Neutrophil (primary cell): ENCODE measurements around the gene DCP1B.

Source experiments
- H3K27ac ChIP-seq: fragments of 200-600 bp; sonication (generic); 2 replicates; pipeline ENCODE4 v1.5.1; 2016; ENCODE audit warnings: mild to moderate bottlenecking, moderate library complexity
- H3K27me3 ChIP-seq: fragments of 200-600 bp; sonication (generic); 2 replicates; pipeline ENCODE4 v1.6.0; 2016; ENCODE audit warnings: mild to moderate bottlenecking
- H3K36me3 ChIP-seq: fragments of 200-600 bp; sonication (generic); 2 replicates; pipeline ENCODE4 v1.5.1; 2017
- H3K4me1 ChIP-seq, 2 experiments: fragments of 200-600 bp in 1 of 2; sonication (generic) in 1 of 2; 1 replicate in 1 of 2; 2 replicates in 1 of 2; pipeline versions ENCODE4 v1.5.1 to v1.6.1; 2013 to 2016; ENCODE audit warnings: low read depth in 1 of 2, low read length in 1 of 2, mild to moderate bottlenecking in 1 of 2, moderate library complexity in 1 of 2; ENCODE audit not compliant: control insufficient read depth in 1 of 2, insufficient read depth in 1 of 2
- H3K4me3 ChIP-seq, 2 experiments: fragments of 200-600 bp in 1 of 2; sonication (generic) in 1 of 2; 1 replicate in 1 of 2; 2 replicates in 1 of 2; pipeline ENCODE4 v1.5.1; 2013 to 2016; ENCODE audit warnings: low read depth in 1 of 2, low read length in 1 of 2, mild to moderate bottlenecking in 1 of 2, moderate library complexity in 1 of 2
- H3K9me3 ChIP-seq: fragments of 200-600 bp; sonication (generic); 2 replicates; pipeline ENCODE4 v1.5.1; 2016
- TF ChIP-seq, protein P1 (sequence below): fragments of 200-600 bp; sonication (generic); IDR thresholded peaks from 2 replicates; pipeline ENCODE4 v1.5.1; 2016; ENCODE audit warnings: antibody characterized with exemption

DCP1B gene

DNA sequence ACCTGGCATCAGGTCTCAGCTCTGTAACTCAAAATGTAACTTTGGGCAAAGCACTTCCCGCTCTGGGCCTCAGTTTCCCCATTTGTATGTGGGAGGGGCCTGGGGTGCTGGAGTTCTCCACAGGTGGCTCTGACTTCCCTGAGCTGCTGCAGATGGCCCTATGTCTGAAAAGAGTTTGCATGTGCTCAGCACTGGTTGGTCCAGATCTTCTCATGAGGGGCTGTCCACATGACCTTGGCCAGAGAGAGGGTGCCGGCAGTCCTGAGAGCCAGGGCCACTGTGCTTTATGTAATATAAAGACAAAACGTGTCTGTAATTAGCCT lies 78.6 kb downstream of the DCP1B start:
- H3K4me1 ChIP-seq: peaks cover 15 to 28% of the 10 kb centered on the region in 2 experiments

DNA sequence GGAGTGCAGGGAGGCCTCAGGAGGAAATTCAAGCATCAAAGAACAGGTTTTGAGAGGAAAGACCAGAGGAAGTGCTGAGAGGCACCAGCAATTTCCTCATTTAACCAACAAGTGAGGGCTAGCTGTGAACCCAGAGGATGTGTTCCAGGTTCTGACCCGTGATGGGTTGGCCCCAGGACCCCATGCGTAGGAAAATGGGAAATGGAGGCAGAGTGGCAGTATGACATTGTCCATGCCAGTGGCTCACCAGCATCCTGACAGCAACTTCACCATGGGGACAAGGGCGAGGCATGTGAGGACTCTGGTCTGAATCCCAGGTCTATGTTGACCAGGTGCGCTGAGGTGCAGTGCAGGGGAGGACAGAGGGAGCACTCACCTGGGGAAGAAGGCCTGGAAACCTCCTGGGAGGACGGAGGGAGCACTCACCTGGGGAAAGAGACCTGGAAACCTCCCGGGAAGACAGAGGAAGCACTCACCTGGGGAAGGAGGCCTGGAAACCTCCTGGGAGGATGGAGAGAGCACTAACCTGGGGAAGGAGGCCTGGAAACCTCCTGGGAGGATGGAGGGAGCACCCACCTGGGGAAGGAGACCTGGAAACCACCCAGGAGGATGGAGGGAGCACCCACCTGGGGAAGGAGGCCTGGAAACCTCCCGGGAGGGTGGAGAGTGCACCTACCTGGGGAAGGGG lies 79.1 kb downstream of the DCP1B start:
- peak overlapping the region; percentile 58 for H3K27ac ChIP-seq
- peaks cover 18 to 27% of the 10 kb centered on the region in 2 experiments for H3K4me1 ChIP-seq
- TF ChIP-seq, protein P1, sequence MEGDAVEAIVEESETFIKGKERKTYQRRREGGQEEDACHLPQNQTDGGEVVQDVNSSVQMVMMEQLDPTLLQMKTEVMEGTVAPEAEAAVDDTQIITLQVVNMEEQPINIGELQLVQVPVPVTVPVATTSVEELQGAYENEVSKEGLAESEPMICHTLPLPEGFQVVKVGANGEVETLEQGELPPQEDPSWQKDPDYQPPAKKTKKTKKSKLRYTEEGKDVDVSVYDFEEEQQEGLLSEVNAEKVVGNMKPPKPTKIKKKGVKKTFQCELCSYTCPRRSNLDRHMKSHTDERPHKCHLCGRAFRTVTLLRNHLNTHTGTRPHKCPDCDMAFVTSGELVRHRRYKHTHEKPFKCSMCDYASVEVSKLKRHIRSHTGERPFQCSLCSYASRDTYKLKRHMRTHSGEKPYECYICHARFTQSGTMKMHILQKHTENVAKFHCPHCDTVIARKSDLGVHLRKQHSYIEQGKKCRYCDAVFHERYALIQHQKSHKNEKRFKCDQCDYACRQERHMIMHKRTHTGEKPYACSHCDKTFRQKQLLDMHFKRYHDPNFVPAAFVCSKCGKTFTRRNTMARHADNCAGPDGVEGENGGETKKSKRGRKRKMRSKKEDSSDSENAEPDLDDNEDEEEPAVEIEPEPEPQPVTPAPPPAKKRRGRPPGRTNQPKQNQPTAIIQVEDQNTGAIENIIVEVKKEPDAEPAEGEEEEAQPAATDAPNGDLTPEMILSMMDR: no peak

More for the DNA sequence above, 78.6 kb downstream of the DCP1B start:
- Histone ChIP-seq H3K36me3 (no peaks in the 10 kb centered on the region), H3K4me3 (no peak overlapping the region), H3K27ac (no peak overlapping the region), H3K27me3 (no peaks in the 10 kb centered on the region), H3K9me3 (no peaks in the 10 kb centered on the region)
- TF ChIP-seq, protein P1: no peak

DNA sequence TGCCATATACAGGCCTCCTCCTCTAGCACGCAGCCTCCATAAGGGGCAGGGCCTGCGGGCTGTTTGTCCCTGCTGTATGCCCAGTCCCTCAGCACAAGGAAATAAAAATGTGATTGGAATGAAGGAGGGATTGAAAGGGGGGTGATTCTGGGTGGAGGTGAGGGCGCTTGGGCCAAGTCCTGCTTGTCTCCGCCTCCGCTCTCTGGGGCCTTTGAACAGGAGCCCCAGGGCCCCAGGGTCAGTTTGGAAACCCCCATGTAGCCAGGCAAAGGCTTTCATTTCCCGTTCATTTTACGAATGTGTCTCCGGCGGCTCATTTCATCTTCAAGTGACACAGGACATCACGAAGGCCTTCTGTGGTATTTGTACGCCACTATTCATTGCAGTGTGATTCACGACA lies 81.3 kb downstream of the DCP1B start:
- Histone ChIP-seq H3K4me1 (peaks cover 33 to 42% of the 10 kb centered on the region in 2 experiments), H3K36me3 (peaks cover 9% of the 10 kb centered on the region), H3K9me3 (no peaks in the 10 kb centered on the region), H3K4me3 (no peak overlapping the region), H3K27ac (no peak overlapping the region), H3K27me3 (no peaks in the 10 kb centered on the region)
- TF ChIP-seq, protein P1: no peak

More for the DNA sequence above, 79.1 kb downstream of the DCP1B start:
- no peaks in the 10 kb centered on the region for H3K9me3 ChIP-seq
- H3K27me3 ChIP-seq: no peaks in the 10 kb centered on the region
- H3K4me3 ChIP-seq: no peak overlapping the region
- H3K36me3 ChIP-seq: no peaks in the 10 kb centered on the region

DNA sequence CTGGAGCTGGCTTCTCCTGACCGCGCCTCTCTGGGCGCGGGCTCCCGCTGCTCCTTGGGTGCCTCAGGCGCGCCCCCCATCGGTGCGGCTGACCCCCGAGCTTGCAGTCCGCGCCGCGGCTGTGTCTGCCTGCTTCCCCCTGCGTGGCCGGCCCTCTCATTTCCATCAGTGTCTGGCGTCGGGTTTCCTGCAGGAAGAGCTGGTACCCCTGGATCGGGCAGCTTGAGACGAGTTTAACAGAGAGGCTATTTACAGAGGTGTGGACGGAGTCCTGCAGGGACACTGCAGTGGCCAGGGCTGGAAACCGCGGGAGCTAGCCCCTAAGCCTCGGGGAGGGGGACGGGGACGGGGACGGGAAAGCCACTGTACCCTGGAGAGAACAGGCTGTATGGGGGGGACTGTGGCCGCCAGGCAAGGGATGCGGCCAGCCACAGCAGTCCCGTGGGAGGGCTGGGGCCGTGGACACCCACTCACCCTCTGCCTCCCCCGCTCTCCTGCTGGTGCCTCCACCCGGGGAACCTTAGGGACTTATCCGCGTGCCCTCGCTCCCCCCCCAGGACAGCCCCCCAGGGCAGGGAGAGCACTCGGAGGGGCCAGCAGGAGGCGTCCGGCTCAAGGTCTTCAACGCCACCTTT lies 82.1 kb downstream of the DCP1B start:
- Histone ChIP-seq H3K4me1 (peaks cover 41 to 46% of the 10 kb centered on the region in 2 experiments), H3K9me3 (no peaks in the 10 kb centered on the region), H3K27me3 (no peaks in the 10 kb centered on the region), H3K4me3 (no peak overlapping the region), H3K36me3 (peaks cover 9% of the 10 kb centered on the region), H3K27ac (no peak overlapping the region)
- TF ChIP-seq, protein P1: no peak

DNA sequence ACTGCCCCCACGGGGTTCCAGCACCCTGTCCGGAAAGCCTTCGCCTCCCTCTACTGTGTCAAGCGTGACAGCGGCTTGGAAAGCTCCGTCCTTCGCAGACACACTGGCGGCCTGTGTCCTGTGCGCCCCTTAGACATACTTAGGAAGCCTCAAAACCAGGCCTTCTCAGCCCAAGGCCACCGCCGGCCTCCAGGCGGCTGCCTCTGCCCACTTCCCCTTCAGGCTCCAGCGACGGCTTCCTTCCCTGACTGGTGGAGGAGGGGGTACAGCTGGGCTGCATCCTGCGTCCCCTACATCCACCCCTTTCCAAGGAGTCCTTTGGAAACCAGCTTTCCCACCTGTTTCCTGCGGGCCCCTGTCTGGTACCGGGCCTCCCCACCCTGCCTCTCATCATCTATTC lies 83.3 kb downstream of the DCP1B start:
- peaks cover 9% of the 10 kb centered on the region for H3K36me3 ChIP-seq
- H3K9me3 ChIP-seq: no peaks in the 10 kb centered on the region
- H3K27me3 ChIP-seq: peaks cover 4% of the 10 kb centered on the region
- TF ChIP-seq, protein P1: peak; percentile 46
- peak overlapping the region; percentile 74 for H3K27ac ChIP-seq
- H3K4me3 ChIP-seq: peak overlapping the region; percentile 16 to 42
- peaks cover 45 to 53% of the 10 kb centered on the region in 2 experiments for H3K4me1 ChIP-seq
